ENCODE data around the gene EXTL2.
"Not testable (repeated sequence)": the region's sequence is repeated elsewhere in the genome, so short reads cannot be mapped to it uniquely, and the experiment has no call there.

- not testable (repeated sequence) for TF ChIP-seq CTCF (conservative IDR thresholded peaks at IDR 0.05); EZH2 (IDR thresholded peaks at IDR 0.05; ENCODE audit: low read depth)
Observed at GRCh38 chr1:100843160-100843559, 51.5 kb downstream of the EXTL2 start.
